AG04450 (cell line): ENCODE results near the gene ABHD14A. TPM values are rescaled to one million over a fixed set of nuclear protein-coding genes. Genes with fewer than 3 reads are reported as not detected.

Experiments used
- CTCF ChIA-PET: fragments of 300-600, 350-600 bp; formaldehyde crosslinking; extraction: SDS; loops from one replicate; lab custom pipeline; 2022; ENCODE audit warnings: antibody characterized with exemption, inconsistent platforms; lab: Charles Lee
- POLR2A ChIA-PET: fragments of 350-600 bp; formaldehyde crosslinking; extraction: SDS; loops from one replicate; lab custom pipeline; 2021; ENCODE audit warnings: antibody characterized with exemption, inconsistent platforms; lab: Yijun Ruan, JAX
- DNase-seq: peaks from one replicate; pipeline ENCODE4 v3.0.0-alpha.2; 2011; ENCODE audit warnings: low read depth, low spot score
- H3K27ac ChIP-seq: one replicate; pipeline ENCODE4 v1.5.1; 2012; ENCODE audit warnings: low read depth, low read length, control low read depth
- H3K27me3 ChIP-seq: one replicate; pipeline ENCODE4 v1.6.0; 2012; ENCODE audit warnings: low read length; ENCODE audit not compliant: control insufficient read depth, insufficient read depth
- H3K4me3 ChIP-seq: 2 replicates; pipeline ENCODE4 v1.5.1; 2011; ENCODE audit warnings: mild to moderate bottlenecking, low read depth, low read length, control low read depth
- H3K9me3 ChIP-seq: 2 replicates; pipeline ENCODE4 v1.5.1; 2012; ENCODE audit warnings: low read length; ENCODE audit not compliant: control insufficient read depth, insufficient read depth
- polyA plus RNA-seq: library from polyadenylated mRNA; depleted of rRNA; stranded (reverse); fragments of >200 nt; gene quantifications from 2 replicates; pipeline ENCODE4 v1.2.3, GENCODE V29; 2011
- TF ChIP-seq, protein P1 (sequence below): IDR thresholded peaks from 2 replicates; pipeline ENCODE4 v1.5.1; 2011; ENCODE audit warnings: low read depth, low read length, control low read depth, inconsistent platforms

The ABHD14A gene
- polyA plus RNA-seq, 1 experiment = 8.2 TPM

DNA sequence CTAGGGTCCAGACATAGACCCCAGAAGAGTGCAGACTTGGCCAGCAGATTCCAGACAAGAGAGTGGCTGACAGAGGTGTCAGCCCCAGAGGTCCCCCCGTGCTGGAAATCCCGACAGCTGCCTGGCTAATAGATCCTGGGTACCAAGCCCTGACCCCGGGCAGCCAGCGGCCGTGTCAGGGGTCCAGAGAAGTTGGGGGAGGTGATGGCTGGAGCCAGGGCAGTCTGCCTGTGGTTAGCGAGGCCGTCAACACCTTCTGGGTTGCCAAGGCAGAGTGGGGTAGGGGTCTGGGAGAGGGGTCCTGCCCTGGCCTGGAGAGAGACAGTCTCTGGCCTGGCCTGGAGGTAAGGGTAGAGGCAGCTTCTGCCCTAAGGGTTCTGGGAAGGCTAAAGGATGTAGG, 45.9 kb downstream of the ABHD14A start:
- ChIA-PET CTCF (interaction anchor here (1.5 kb wide), 1 partner anchor 102 kb away, joined by 5 read pairs; no protein-coding TSS in a partner anchor), POLR2A (no interaction called here)
- no peaks in the 10 kb centered on the region for H3K27me3 ChIP-seq
- no peak overlapping the region for H3K27ac ChIP-seq
- H3K4me3 ChIP-seq = no peak overlapping the region
- TF ChIP-seq, protein P1, sequence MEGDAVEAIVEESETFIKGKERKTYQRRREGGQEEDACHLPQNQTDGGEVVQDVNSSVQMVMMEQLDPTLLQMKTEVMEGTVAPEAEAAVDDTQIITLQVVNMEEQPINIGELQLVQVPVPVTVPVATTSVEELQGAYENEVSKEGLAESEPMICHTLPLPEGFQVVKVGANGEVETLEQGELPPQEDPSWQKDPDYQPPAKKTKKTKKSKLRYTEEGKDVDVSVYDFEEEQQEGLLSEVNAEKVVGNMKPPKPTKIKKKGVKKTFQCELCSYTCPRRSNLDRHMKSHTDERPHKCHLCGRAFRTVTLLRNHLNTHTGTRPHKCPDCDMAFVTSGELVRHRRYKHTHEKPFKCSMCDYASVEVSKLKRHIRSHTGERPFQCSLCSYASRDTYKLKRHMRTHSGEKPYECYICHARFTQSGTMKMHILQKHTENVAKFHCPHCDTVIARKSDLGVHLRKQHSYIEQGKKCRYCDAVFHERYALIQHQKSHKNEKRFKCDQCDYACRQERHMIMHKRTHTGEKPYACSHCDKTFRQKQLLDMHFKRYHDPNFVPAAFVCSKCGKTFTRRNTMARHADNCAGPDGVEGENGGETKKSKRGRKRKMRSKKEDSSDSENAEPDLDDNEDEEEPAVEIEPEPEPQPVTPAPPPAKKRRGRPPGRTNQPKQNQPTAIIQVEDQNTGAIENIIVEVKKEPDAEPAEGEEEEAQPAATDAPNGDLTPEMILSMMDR = no peak
- DNase-seq = no peak
- no peaks in the 10 kb centered on the region; the same call in 1 of the 2 replicates for H3K9me3 ChIP-seq

DNA sequence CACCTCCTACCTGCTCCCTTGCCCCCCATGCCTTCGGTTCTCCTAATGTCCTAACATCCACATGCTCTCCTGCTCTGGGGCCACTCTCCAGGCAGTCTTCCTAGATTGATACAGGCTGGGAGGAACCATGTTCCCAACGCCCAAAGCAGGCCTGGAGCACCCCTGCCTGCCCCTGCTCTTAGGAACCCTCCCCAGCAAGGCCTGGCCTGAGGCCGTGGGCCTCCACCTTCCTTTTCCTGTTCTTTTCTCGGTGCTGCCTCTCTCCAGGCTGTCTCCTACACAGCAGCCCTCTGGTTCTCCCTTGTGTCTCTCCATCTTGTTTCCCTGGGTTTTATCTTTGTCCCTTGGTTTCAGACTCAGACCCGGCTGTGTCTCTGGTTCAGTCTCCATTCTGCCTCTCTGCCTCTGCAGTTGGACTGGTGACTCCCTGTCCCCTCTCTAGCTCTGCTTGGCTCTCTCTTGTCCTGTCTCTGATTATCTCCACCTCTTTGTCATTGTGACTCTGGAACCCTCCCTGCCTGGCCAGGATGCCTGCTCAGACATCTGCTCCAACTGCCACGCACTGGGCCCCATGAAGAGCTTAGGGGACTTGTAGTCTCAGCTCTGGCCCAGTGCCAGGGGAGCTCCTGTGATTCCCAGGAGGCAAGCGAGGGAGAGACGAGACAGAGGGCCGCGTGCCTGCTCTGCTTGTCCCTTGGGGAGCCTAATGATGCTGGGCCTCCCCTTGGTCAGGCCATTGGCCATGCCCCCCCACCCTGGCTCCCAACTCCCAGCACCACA, 46.8 kb downstream of the ABHD14A start:
- TF ChIP-seq, protein P1 = no peak
- H3K4me3 ChIP-seq = no peak overlapping the region
- ChIA-PET CTCF (interaction anchor here (1.4 to 1.5 kb wide), 3 partner anchors 17 to 101 kb away, joined by 3 to 5 read pairs (median 3); no protein-coding TSS in a partner anchor), POLR2A (interaction anchor here (1.1 to 1.5 kb wide), 2 partner anchors 26 to 35 kb away, joined by 3 to 4 read pairs; partner anchors contain the start of genes DUSP7 and RPL29)
- no peaks in the 10 kb centered on the region; the same call in 1 of the 2 replicates for H3K9me3 ChIP-seq
- H3K27me3 ChIP-seq = no peaks in the 10 kb centered on the region
- no peak overlapping the region for H3K27ac ChIP-seq
- no peak for DNase-seq

DNA sequence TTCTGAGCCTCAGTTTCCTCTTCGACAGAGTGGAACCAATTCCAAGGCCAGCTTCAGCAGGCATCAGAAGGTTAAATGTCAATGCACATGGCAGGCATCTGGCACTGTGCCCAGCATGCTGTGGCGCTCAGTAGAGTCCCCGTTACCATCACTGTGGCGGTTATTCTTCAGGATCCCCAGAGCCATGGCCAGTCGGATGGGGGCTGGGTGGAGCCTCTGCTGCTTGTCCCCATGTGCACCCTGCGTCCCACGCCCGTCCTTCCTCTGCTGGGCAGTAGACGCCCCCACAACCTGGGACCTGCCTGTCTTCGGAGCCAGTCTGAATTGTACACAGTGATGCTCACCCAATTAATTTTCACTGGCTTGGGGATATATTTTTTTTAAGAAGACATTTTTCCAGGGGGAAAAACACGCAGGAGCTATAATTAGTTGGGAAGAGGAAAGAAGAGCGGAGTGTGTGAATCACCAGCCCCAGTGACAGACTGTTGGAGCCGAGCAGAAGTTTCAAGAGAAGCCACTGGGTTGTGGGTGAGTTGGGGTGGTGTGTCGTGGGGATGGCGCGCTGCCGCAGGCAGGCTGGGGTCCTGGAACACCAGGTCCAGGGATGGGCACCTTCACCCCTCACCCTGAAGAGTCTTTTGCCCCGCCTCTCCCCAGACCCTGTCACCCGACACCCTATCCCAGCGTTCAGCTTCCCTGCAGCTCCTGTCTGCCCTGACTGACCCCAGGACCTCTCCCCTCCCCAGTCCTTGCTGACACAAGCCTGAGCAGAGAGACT, 47.6 kb downstream of the ABHD14A start:
- TF ChIP-seq, protein P1 = no peak
- ChIA-PET POLR2A (interaction anchor here (1.1 to 1.5 kb wide), 2 partner anchors 27 to 34 kb away, joined by 3 to 4 read pairs; partner anchors contain the start of genes DUSP7 and RPL29), CTCF (interaction anchor here (1.4 to 1.5 kb wide), 3 partner anchors 18 to 101 kb away, joined by 3 to 5 read pairs (median 3); no protein-coding TSS in a partner anchor)
- Histone ChIP-seq H3K9me3 (no peaks in the 10 kb centered on the region; the same call in 1 of the 2 replicates), H3K4me3 (no peak overlapping the region), H3K27me3 (no peaks in the 10 kb centered on the region), H3K27ac (no peak overlapping the region)
- DNase-seq = no peak

DNA sequence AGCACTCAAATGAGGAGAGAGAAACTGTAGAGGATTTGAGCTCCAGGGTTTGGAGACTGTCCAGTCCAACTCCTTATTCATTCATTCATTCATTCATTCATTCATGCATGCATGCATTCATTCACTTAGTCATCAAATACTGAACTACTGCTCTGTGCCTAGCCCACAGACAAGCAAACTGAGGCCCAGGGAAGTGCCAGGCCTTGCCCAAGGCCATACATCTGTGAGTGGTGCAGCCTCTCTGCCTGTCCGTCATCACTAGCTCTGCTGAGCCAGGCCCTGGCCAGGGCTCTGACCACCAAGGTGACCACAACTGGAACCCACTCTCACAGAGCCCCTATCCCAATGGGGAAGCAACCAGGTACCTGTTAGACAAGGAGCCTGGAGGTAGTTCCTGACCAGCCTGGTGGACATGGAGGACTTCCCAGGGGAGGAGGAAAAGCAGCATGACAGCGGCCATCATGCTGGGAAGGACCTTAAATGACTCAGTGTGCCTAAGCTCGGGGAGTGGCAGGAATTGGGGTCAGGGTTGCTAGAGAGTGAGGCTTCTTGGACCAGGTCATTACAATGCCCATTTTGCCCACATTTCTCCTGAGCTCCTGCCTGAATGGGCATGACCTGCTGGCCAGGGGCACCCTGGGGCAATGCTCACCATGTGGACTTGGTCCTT, 48.4 kb downstream of the ABHD14A start:
- Histone ChIP-seq H3K27ac (no peak overlapping the region), H3K4me3 (no peak overlapping the region), H3K9me3 (no peaks in the 10 kb centered on the region; the same call in 1 of the 2 replicates), H3K27me3 (no peaks in the 10 kb centered on the region)
- no peak for DNase-seq
- POLR2A ChIA-PET = no interaction called here
- CTCF ChIA-PET = interaction anchor here (1.4 kb wide), 2 partner anchors 19 to 22 kb away, joined by 3 read pairs; no protein-coding TSS in a partner anchor
- TF ChIP-seq, protein P1 = no peak
